Loucy (cell line): ENCODE measurements around the gene EDAR.

ENCODE experiments used
- H2AFZ ChIP-seq: fragments of 200-600 bp; sonication (generic); 2 replicates; pipeline ENCODE4 v1.6.0; 2016; ENCODE audit warnings: antibody characterized with exemption, mild to moderate bottlenecking, low read length, moderate library complexity
- H3F3A ChIP-seq: fragments of 200-600 bp; 2 replicates; pipeline ENCODE4 v1.6.0; 2016; ENCODE audit warnings: antibody characterized with exemption, low read depth, mild to moderate bottlenecking
- H3K27me3 ChIP-seq: fragments of 200-600 bp; sonication (generic); 2 replicates; pipeline ENCODE4 v1.6.1; 2014; ENCODE audit warnings: low read length, mild to moderate bottlenecking; ENCODE audit not compliant: insufficient read depth, poor library complexity, severe bottlenecking
- H3K36me3 ChIP-seq: fragments of 200-600 bp; sonication (generic); 2 replicates; pipeline ENCODE4 v1.6.1; 2016; ENCODE audit warnings: low read length; ENCODE audit not compliant: insufficient read depth
- H3K4me1 ChIP-seq: fragments of 200-600 bp; sonication (generic); 2 replicates; pipeline ENCODE4 v1.5.1; 2014; ENCODE audit warnings: low read length, mild to moderate bottlenecking; ENCODE audit not compliant: insufficient read depth, poor library complexity, severe bottlenecking
- H3K4me2 ChIP-seq: fragments of 200-600 bp; sonication (generic); 2 replicates; pipeline ENCODE4 v1.6.0; 2014; ENCODE audit warnings: antibody characterized with exemption, low read length, low read depth, mild to moderate bottlenecking; ENCODE audit not compliant: poor library complexity, severe bottlenecking
- H3K4me3 ChIP-seq: fragments of 200-600 bp; sonication (generic); 2 replicates; pipeline ENCODE4 v1.5.1; 2014; ENCODE audit warnings: low read length, mild to moderate bottlenecking, mixed read lengths; ENCODE audit not compliant: poor library complexity, severe bottlenecking
- H3K79me2 ChIP-seq: fragments of 200-600 bp; sonication (generic); 2 replicates; pipeline ENCODE4 v1.6.1; 2014; ENCODE audit warnings: low read length; ENCODE audit not compliant: insufficient read depth
- H3K9ac ChIP-seq: fragments of 200-600 bp; sonication (generic); 2 replicates; pipeline ENCODE4 v1.6.0; 2014; ENCODE audit warnings: mild to moderate bottlenecking, low read depth, low read length, moderate library complexity; ENCODE audit not compliant: poor library complexity, severe bottlenecking
- H3K9me2 ChIP-seq: fragments of 200-600 bp; sonication (generic); replicated peaks from 2 replicates; pipeline ENCODE4 v1.6.1; 2016; ENCODE audit warnings: low read depth, low read length, mixed read lengths
- H3K9me3 ChIP-seq: fragments of 200-600 bp; sonication (generic); 2 replicates; pipeline ENCODE4 v1.6.1; 2014; ENCODE audit warnings: mild to moderate bottlenecking, antibody characterized with exemption, low read length, low read depth; ENCODE audit not compliant: insufficient read depth
- H4K20me1 ChIP-seq: fragments of 200-600 bp; sonication (generic); 2 replicates; pipeline ENCODE4 v1.6.0; 2014; ENCODE audit warnings: antibody characterized with exemption, low read length, mild to moderate bottlenecking; ENCODE audit not compliant: insufficient read depth, poor library complexity, severe bottlenecking
- CTCF ChIP-seq: fragments of 200-600 bp; sonication (generic); conservative IDR thresholded peaks from 2 replicates; pipeline ENCODE4 v1.5.1; 2014; ENCODE audit warnings: mild to moderate bottlenecking, antibody characterized with exemption, low read length
- EZH2phosphoT487 ChIP-seq: fragments of 200-600 bp; IDR thresholded peaks from 2 replicates; pipeline ENCODE4 v1.6.1; 2018; ENCODE audit warnings: antibody characterized with exemption, mild to moderate bottlenecking, moderate library complexity, borderline replicate concordance

The EDAR gene

GRCh38 chr2:108933691-108934117, 55.3 kb downstream of the EDAR start:
- Histone ChIP-seq H3K9ac (no peak overlapping the region), H3K27me3 (no peaks in the 10 kb centered on the region), H4K20me1 (no peaks in the 10 kb centered on the region), H3K79me2 (no peaks in the 10 kb centered on the region), H2AFZ (no peak overlapping the region), H3F3A (no peaks in the 10 kb centered on the region), H3K9me3 (no peaks in the 10 kb centered on the region), H3K36me3 (no peaks in the 10 kb centered on the region), H3K4me1 (no peaks in the 10 kb centered on the region), H3K9me2 (no peaks in the 10 kb centered on the region), H3K4me3 (no peak overlapping the region), H3K4me2 (no peak overlapping the region)
- TF ChIP-seq CTCF: no peak

- H3K4me2 ChIP-seq: no peak overlapping the region
- no peaks in the 10 kb centered on the region for H3K27me3 ChIP-seq
- H3F3A ChIP-seq: no peaks in the 10 kb centered on the region
- no peaks in the 10 kb centered on the region for H3K9me3 ChIP-seq
- H3K79me2 ChIP-seq: no peaks in the 10 kb centered on the region
- H3K9ac ChIP-seq: no peak overlapping the region
- H3K9me2 ChIP-seq: no peaks in the 10 kb centered on the region
- H4K20me1 ChIP-seq: no peaks in the 10 kb centered on the region
- no peak overlapping the region for H3K4me3 ChIP-seq
- no peak overlapping the region for H2AFZ ChIP-seq
- H3K36me3 ChIP-seq: no peaks in the 10 kb centered on the region
- no peaks in the 10 kb centered on the region for H3K4me1 ChIP-seq
- no peak for TF ChIP-seq EZH2phosphoT487
Measured at GRCh38 chr2:108932736-108933332, 56.2 kb downstream of the EDAR start.

GRCh38 chr2:108931372-108931771, 57.6 kb downstream of the EDAR start:
- H3K4me3 ChIP-seq: no peak overlapping the region
- no peaks in the 10 kb centered on the region for H3K9me3 ChIP-seq
- H3K79me2 ChIP-seq: no peaks in the 10 kb centered on the region
- no peak overlapping the region for H3K4me2 ChIP-seq
- no peaks in the 10 kb centered on the region for H4K20me1 ChIP-seq
- no peak overlapping the region for H2AFZ ChIP-seq
- H3K36me3 ChIP-seq: no peaks in the 10 kb centered on the region
- no peaks in the 10 kb centered on the region for H3F3A ChIP-seq
- no peak overlapping the region for H3K9ac ChIP-seq
- H3K4me1 ChIP-seq: no peaks in the 10 kb centered on the region
- TF ChIP-seq EZH2phosphoT487 (no peak), CTCF (no peak)
- no peaks in the 10 kb centered on the region for H3K27me3 ChIP-seq
- H3K9me2 ChIP-seq: no peaks in the 10 kb centered on the region

- Histone ChIP-seq H3F3A (no peaks in the 10 kb centered on the region), H3K36me3 (no peaks in the 10 kb centered on the region), H3K4me2 (no peak overlapping the region), H2AFZ (no peak overlapping the region), H4K20me1 (no peaks in the 10 kb centered on the region), H3K79me2 (no peaks in the 10 kb centered on the region), H3K27me3 (no peaks in the 10 kb centered on the region), H3K9ac (no peak overlapping the region), H3K9me3 (no peaks in the 10 kb centered on the region), H3K4me1 (no peaks in the 10 kb centered on the region), H3K9me2 (no peaks in the 10 kb centered on the region), H3K4me3 (no peak overlapping the region)
- TF ChIP-seq EZH2phosphoT487 (no peak), CTCF (no peak)
Measured at GRCh38 chr2:108929807-108930425, 59.1 kb downstream of the EDAR start.
